SW 1271 (cell line): ENCODE measurements around the gene TIAM1.
A peak's percentile ranks its signal among the peaks of the same experiment; 100 is the strongest.

ENCODE experiments used
- DNase-seq, 2 experiments: peaks; one replicate each; lab custom pipeline; 2025; lab: John Stamatoyannopoulos, UW

The TIAM1 gene

DNA sequence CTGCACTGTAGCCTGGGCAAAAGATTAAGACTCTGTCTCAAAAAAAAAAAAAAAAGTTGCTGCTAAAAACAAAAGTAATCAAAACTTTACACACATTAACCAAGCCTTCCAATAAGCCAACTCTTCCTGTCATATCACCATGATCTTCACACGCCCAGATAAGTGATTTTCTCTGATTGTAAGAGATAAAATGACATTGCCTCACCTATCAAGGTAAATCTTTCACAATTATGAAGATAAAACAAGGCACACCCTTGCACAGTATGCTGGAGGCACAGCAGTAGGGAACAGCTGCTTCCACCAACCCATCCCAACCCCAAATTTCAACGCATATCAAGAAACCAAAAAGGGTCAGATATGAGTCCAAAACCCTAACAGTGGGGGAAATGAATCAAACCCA is 8.8 kb upstream of the TIAM1 start:
- DNase-seq: no peak

DNA sequence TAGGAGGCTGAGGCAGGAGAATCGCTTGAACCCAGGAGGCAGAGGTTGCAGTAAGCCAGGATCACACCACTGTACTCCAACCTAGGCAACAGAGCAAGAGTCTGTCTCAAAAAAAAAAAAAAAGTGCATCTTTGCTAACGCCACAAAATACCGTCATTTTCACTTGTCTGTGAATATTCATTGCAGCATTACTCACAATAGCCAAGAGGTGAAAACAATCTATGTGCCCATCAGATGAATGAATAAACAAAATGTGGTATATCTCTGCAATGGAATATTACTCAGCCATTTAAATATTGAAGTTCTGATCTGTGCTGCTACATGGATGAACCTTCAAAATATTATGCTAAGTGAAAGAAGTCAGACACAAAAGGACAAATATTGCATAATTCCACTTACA is 7.9 kb upstream of the TIAM1 start:
- DNase-seq: peak in 1 of 2 experiments; percentile 4

DNA sequence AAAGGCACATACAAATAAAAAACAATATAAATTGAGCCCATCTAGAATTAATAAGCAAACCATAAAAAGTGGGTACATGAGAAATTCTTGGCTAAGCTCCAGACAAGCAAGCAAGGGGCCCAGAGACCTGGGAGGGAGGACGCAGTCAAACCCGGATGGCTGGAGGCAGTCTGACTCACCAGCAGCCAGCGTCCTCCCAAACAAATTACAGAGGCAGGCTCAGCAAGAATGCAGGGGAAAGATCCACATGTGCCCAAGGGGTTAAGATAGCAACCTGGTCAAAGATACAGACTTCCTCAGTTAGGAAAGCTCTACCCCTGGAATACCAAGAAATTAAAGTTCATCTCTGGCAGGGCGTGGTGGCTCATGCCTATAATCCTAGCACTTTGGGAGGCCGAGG is 7.4 kb upstream of the TIAM1 start:
- peak; percentile 32 to 77 for DNase-seq

DNA sequence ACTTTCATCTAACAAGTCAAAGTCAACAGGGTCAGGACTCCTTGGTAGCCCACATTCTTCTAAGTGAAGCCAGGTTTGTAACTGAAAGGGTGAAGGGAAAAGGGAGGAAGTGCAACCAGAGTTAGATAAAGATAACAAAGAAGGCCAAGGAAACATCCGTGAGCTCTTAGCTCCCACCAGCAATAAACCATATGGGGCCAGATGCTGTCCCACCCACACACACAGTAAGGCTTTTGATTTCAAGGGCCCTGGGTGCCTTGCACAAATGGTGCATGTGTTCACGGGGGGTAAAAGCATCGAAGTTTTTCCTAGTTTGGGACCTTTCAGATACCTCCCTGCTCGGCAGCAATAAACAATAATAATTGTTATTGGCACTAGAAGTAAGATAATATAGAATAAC is 5.1 kb upstream of the TIAM1 start:
- DNase-seq: no peak

DNA sequence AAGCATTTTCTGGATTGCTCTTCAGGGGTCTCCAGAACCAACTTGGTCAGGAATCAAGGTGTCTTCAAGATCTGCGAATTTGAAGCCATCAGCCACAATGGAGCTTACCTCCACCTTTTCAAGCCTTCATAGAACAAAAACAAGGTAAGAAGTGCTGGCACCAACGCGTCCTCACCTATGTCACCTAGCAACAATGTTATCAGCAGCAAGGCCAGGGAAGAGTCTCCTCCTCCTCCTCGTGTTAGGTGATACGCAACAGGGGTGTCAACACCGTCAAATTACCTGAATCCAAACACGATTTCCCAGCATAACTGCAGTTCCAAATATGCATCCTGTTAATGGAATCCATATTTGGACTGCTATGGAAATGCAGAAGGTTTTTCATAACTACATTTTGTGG is 4.1 kb upstream of the TIAM1 start:
- no peak for DNase-seq

DNA sequence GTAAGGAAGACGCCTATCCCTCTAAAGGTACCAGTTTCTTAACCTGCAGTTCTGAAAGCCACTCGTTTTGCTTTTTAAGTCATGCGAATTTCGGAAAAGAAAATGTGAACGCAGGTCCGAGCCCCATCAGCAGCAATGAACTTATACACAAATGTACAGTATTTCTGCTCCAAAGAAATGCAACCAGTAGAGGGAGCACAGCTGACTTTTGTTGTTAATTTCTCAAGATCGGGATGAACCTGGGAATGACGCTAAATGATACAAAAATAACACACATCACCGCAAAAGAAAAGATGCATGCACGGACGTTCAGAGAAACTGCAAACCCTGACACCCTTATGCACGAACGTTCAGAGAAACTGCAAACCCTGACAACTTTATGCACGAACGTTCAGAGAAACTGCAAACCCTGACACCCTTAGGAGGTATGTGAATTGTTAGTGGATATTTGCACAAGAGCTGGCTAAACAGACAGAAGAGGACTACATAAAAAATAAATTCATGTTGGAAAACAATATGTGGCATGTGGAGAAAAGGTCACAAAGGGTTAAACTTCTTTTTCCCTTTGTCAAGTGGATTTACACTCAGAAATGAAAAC is 3.5 kb upstream of the TIAM1 start:
- DNase-seq: peak; percentile 2 to 49

DNA sequence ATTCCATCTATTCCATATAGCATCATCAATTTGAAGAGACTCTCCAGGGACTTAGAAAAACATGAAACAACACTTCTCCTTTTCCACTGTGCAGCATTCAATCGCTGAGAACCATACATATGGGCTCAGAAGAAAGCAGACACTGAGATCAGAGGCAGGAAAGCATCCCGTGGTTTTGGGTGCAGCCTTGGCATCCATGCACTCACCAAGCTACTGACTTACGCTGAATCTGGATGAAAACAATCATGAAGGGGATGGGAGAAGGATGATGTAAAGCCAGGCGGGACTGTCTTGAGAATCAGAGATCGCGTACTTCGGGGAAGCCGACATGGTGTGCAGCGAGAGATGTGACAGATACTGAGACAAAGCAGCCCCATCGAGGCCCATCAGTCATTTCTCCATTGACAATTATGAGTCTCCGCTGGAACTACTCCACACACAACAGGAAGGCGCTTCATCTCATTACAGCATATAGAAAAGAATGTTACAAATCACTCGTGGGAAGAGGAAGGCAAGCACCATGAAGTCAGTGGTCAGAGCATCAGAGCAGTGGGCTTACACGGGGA is 2.3 kb upstream of the TIAM1 start:
- no peak for DNase-seq

DNA sequence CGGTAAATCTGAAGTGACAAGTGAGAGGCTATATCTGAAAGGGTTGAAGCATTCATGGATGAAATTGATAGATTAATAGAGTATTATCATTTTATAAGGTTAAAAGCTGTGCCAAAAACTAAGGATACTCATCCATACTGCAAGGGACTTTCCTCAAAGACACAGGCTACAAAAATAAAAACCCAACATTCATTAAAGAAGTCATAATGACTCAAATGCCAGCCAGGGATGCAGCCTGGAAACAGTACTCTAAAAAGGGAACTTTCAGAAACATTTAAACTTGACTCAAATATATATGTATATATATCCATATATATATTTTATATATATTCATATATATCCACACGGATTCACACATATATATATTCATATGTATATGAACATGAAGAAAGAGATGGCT is 1.1 kb upstream of the TIAM1 start:
- DNase-seq: no peak

DNA sequence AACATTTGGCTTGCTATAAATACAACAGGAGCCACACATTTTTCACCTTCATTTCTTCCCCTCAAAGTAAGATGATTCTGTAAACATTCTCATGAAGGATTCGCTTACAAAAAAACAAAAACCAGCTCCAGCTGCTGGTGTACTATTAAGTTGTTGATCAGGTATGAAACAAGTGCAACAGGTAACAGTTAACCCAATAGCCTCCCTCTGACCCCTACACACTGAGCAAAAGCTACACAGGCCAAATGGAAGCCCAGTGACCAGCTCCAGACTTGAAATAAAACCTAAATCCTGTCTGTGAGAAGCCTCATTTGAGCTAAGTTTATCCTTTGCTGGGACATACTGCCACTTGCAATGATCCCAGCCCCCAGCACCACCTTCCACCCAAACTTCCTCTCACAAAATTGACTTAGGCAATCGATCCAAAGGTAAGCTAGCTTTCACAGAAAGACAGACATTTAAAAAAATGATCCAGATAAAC is 991 bp downstream of the TIAM1 start:
- no peak for DNase-seq

DNA sequence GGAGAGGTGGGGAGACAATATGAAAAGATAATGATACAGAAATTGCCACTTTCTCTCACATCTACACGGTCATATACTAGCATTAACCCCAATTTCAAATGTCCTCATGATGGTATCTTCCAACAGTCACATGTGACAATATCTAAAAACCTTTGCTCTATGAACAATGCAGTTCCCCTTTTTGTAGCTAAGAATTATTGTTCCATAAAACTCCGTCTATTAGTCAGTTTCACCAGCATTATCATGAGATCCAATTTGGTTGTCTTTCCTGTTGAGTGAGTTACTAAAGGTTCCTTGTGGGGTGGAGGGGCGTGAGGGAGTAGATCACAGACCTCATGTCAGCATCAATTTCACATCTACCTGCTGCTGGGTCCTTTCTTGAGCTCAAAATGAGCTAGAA is 1.7 kb downstream of the TIAM1 start:
- DNase-seq: no peak

DNA sequence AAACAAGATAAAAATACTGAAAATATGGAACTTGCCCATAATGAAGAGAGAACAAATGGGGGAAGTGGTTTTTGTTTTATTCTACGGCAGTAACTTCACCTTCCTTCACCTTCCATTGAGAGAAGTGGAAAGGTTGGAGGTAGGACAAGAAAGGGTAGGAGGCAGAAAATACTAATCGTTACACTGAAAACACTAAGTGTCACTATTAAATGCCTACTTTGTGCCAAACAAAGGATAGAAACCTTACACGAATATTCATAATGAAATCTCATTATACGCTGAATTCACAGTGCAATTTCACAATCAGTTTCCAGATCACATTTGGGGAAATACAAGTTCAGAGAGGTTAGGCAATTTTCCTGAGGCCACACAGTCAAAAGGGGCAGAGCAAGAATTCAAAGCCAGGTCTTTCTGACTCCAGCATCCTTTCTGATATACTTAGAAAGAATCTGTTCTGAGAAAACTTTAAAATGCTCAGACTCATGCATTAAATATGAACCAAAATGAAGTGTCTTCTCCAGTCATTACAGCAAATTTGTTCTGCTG is 3.0 kb downstream of the TIAM1 start:
- DNase-seq: no peak

DNA sequence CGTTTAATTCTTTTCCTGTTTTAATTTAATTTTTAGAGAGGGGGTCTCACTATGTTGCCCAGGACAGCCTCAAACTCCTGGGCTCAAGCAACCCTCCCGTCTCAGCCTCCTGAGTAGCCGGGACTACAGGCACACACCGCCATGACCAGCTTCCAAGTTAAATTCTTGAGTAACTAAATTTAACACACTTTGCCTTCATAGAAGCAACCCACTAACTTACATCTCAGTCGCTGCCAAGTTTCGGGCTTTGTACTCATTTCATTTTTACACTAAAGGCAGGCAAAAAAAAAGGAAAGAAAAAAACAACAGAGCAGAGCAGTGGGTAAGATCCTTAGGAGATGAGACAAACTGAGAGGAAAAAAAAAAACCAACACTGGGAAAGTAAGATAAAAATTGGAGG is 3.5 kb downstream of the TIAM1 start:
- no peak for DNase-seq

DNA sequence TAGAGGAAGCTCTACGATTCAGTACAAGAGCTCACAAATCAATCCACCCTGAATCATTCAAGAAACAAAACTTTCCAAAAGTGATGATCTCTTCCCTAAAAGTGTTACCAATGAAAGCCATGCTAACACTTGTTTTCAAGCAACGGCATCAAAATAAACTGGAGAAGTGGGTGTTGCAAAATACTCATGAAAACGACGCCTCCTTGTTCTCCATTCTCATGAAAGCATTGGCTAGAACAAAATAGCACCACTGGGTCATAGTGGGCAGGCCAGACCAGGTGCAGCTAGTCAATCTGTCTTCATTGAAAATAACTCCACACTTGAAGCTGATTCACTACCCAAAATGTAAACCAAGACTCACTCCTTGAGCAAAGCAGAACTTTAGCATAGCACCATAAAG is 4.3 kb downstream of the TIAM1 start:
- no peak for DNase-seq

DNA sequence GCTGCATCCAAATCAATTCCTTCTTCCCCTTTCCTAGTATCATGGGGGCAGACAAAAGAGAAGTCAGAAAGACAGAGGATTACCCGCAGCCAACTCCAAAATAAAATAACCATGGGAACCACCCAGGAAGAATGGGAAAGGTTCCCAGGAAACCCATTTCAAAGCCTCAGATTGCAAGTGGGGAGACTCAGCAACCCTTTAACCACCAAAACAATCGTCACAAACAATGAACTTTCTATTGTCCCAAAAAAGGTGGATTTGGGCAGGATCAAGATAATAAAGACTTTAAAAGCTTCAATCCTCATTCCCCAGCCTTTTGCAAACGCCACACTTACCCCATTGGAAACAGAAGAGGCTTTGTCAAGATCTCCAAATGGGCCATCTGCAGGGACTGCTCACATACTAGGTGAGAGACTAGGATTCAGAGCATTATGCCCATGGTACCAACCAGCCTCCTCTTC is 5.1 kb downstream of the TIAM1 start:
- no peak for DNase-seq

DNA sequence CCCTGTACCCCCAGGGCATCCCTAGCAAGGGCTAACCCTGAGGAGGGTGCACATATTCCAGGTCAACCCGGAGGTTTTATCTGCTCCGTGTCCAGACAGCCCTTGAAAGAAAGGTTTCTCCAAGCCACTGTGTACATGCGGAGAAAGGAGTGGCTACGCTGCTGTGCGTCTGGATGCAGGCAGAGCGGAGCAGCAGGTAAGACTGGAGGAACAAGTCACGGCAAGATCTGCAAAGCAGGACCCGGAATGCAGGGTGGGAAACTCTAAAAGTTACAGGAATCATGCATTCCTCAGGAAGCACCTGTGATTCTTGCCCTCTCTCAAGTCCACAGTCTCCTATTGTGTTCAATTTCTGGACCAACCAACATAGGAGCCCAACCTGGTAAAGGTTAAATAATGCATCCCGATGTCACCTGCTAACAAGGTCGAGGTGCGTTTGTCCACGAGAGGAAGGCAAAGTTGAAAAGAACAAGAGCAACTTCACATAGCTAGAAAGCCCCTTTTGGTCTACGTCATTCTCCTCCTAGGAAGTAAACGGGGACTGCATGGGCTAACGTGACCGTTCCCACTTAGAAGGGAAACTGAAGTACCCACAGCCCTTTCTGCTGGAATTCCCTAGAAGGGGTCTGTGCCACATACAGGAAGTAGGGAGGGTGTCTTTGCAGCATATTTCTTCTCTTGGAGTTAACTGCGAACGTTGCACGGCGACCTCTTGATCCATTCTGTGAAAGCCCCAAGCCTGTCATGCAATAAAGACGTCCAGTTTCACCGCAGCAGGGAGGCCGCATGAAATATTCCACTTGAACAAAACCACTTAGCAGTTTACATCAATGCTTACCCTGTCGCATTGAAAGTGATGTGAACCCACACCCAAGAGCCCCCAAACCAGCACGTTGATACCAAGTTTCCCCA is 5.8 kb downstream of the TIAM1 start:
- DNase-seq: no peak

DNA sequence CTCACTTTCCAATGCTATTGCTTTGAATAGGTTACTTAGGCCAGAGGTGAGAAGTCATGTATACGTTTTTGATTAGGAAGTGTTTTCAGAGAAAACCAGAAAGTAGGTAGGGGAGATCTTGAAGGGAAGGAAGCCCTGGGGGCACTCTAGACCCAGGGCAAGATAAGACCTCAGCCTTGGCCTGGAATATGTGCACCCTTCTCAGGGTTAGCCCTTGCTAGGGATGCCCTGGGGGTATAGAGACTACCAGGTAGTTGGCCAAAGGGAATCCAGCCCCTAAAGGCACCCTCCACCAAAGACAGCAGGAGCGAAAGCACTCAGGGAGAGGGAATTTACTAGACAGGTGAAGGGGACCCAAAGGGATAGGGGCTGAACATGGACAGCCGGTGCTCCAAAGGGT is 7.0 kb downstream of the TIAM1 start:
- DNase-seq: no peak

DNA sequence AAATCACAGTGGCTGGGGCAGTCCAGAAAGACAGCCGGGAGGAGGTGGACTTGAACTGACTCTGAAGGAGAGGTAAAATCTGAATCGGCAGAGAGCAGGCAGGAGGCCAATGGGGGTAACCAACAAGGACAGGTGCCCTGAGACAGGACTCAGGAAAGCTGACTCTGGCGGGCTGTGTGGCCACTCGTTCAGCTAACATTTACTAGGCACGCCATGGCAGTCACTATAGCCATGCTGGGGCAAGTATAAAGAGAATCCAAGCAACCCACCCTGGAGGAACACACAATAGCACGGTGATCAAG is 7.4 kb downstream of the TIAM1 start:
- no peak for DNase-seq

DNA sequence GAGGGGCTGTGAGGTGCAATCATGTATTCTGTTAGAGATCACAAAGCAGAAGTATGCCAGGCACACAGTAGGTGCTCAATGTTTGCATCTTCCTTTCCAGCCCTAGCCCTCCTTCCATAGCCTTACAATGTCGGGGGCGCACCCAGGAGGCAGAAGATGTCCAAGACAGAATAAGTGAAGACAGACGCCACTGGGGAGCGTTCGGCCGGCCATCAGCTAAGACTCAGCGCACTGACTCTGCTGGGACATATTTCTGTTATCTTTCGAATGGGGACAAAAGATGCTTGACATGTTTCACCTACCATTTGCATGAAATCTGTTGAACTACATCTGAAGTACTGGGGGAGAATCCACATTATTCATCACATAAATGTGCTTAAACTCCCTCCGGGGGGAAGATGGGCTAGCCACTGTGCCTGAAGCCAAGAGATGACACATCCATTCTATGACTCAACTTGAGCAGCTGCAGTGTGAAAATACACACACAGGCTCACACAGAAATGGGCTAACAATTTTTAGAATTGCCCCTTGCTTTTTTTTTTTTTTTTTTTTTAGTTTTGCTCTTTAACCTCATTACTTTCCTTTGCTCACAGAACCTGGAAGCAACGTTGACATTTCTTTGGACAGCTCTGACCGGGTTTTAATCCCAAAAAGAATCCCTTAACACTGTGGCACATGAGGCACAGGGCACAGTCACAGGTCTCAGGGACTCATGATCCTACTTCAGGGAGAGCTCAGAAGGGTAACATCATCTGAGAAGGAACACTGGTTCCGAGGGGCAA is 7.9 kb downstream of the TIAM1 start:
- peak; percentile 2 to 59 for DNase-seq

DNA sequence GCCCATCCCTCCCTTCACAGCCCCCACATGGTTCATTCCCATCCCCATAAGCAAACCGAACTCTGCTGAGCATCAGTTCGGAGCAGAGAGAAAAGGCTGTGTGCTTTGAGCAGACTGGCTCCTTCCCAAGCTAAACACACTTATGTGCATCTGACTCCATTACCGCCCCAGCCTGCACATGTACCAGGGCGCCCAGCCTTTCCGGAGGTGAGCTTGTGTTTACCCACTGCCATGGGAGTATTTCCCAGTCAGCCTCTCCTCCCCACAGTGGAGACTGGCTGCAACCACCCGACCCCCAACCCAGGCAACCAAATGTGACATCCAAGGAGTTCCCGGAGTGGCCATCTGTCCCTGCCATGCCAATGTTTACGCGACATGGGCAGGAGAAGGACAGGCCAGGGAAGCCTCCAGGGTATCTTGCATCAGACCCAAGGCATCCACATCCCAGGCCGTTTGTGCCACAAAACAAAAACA is 9.4 kb downstream of the TIAM1 start:
- DNase-seq: no peak

DNA sequence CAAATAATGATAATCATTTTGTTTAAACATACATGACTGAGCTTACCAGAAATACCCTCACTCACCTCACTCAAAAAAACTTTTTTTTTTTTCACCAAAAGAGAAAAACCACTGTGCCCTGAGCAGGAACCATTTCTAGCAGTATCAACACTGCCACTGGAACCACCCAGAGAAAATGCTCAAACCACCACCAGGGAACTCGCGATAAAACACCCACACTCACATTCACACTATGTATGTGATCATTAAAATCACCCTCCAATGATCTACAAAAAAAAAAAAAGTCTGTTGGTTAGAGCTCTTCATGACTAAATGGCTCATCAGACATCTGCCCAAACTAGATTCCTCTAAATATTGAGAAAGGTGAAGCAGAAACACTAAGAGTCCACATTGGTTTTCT is 11.5 kb downstream of the TIAM1 start:
- no peak for DNase-seq

DNA sequence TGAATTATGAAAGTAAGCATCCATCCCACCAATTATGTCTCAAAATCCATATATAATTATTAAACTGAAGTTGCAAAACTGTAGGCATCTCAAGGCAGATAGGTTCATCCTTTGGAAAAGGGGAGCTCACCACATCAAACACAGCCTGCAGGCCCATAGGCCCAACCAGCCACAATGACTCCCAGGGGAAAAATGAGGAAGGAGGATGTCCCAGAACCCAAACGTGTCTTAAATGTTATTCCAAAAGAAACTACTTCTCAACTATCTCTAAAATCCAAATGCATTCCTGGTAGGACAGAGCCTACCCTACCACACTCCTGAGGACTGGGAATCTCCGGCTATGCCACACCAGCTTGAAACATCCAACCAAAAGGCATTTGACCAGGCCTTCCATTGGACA is 12.8 kb downstream of the TIAM1 start:
- no peak for DNase-seq

DNA sequence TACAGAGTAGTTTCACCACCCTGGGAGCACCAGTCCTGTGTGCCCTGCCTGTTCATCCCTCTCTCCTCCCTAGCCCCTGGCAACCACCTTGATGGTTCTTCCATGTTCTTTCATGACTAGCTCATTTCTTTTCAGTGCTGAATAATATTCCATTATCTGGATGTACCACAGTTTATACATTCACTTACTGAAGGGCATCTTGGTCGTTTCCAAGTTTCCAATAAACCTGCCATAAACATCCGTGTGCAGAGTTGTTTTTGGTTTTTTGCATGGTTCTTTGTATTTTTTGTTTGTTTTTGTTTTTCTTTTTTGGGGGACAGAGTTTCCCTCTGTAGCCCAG is 13.9 kb downstream of the TIAM1 start:
- DNase-seq: no peak
